Prostate gland (tissue), 2 donors: ENCODE measurements around the gene RECK.

ENCODE experiments used
- POLR2A ChIP-seq: fragments of 450-650 bp; IDR thresholded peaks from one replicate; pipeline ENCODE4 v1.6.1; 2016; ENCODE audit warnings: antibody characterized with exemption, mild to moderate bottlenecking
- POLR2AphosphoS5 ChIP-seq: sonication (generic); formaldehyde crosslinking; IDR thresholded peaks from one replicate; pipeline ENCODE4 v1.6.1; 2017; ENCODE audit warnings: antibody characterized with exemption
- TF ChIP-seq, protein P1 (sequence below), 4 experiments: fragments of 200-600 bp in 2 of 4; fragments of 450-650 bp in 2 of 4; sonication (generic) in 2 of 4; IDR thresholded peaks; 1 replicate in 3 of 4; 2 replicates in 1 of 4; pipeline ENCODE4 v1.5.1; 2016 to 2019; ENCODE audit warnings: antibody characterized with exemption in 4 of 4, mild to moderate bottlenecking in 2 of 4, moderate library complexity in 2 of 4

DNA sequence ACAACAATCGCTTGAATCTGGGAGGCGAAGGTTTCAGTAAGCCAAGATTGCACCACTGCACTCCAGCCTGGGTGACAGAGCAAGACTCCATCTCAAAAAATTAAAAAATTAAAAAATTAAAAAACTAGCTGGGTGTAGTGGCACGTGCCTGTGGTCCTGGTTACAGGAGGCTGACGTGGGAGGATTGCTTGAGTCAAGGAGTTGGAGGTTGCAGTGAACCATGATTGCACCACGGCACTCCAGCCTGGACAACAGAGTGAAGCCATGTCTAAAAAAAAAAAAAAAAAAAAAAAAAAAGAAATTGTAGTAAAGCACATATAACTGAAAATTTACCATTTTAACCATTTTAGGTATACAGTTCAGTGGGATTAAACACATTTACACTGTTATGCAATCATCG is 119.4 kb downstream of the RECK start:
- TF ChIP-seq, protein P1, sequence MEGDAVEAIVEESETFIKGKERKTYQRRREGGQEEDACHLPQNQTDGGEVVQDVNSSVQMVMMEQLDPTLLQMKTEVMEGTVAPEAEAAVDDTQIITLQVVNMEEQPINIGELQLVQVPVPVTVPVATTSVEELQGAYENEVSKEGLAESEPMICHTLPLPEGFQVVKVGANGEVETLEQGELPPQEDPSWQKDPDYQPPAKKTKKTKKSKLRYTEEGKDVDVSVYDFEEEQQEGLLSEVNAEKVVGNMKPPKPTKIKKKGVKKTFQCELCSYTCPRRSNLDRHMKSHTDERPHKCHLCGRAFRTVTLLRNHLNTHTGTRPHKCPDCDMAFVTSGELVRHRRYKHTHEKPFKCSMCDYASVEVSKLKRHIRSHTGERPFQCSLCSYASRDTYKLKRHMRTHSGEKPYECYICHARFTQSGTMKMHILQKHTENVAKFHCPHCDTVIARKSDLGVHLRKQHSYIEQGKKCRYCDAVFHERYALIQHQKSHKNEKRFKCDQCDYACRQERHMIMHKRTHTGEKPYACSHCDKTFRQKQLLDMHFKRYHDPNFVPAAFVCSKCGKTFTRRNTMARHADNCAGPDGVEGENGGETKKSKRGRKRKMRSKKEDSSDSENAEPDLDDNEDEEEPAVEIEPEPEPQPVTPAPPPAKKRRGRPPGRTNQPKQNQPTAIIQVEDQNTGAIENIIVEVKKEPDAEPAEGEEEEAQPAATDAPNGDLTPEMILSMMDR (IDR thresholded peaks at IDR 0.05), result no peak
- TF ChIP-seq POLR2A (no peak), POLR2AphosphoS5 (no peak)
